Measurements from ENCODE around the gene MTUS2. TPM values are rescaled to one million over a fixed set of nuclear protein-coding genes. Genes with fewer than 3 reads are reported as not detected.
A peak's percentile ranks its signal among the peaks of the same experiment; 100 is the strongest.

The MTUS2 gene
- total RNA-seq, 1 donor from 2014 or later = 8.9 TPM

GRCh38 chr13:29487466-29488454 lies 667.6 kb downstream of the MTUS2 start:
- peak in 1 of 2 donors; percentile 44 for DNase-seq (ENCODE audit: low spot score in 2 of 2)
- intact Hi-C loops (cut with DNase I) = no loop called here
- H3K9me3 ChIP-seq = no peaks in the 10 kb centered on the region
- H3K4me3 ChIP-seq = no peak overlapping the region
- H3K27me3 ChIP-seq = no peaks in the 10 kb centered on the region
- no peaks in the 10 kb centered on the region for H3K4me1 ChIP-seq
- TF ChIP-seq CTCF (IDR thresholded peaks at IDR 0.05) = no peak
- no peak overlapping the region for H3K27ac ChIP-seq
- peaks cover 5 to 12% of the 10 kb centered on the region in 2 donors for H3K36me3 ChIP-seq

- Histone ChIP-seq H3K27me3 (no peaks in the 10 kb centered on the region), H3K4me1 (no peaks in the 10 kb centered on the region), H3K9me3 (no peaks in the 10 kb centered on the region), H3K27ac (no peak overlapping the region), H3K4me3 (no peak overlapping the region), H3K36me3 (peaks cover 7 to 18% of the 10 kb centered on the region in 2 donors)
- TF ChIP-seq CTCF (IDR thresholded peaks at IDR 0.05) = no peak
- DNase-seq (ENCODE audit: low spot score in 2 of 2) = no peak
- intact Hi-C loops (cut with DNase I) = no loop called here
These were observed 669.8 kb downstream of the MTUS2 start for GRCh38 chr13:29489650-29490560.

GRCh38 chr13:29490561-29490885 lies 670.4 kb downstream of the MTUS2 start:
- Histone ChIP-seq H3K27ac (no peak overlapping the region), H3K4me3 (no peak overlapping the region), H3K36me3 (peaks cover 7 to 18% of the 10 kb centered on the region in 2 donors), H3K9me3 (no peaks in the 10 kb centered on the region), H3K27me3 (no peaks in the 10 kb centered on the region), H3K4me1 (no peaks in the 10 kb centered on the region)
- intact Hi-C loops (cut with DNase I) = no loop called here
- DNase-seq (ENCODE audit: low spot score in 2 of 2) = peak in 1 of 2 donors; percentile 11
- TF ChIP-seq CTCF (IDR thresholded peaks at IDR 0.05) = no peak

- Histone ChIP-seq H3K4me1 (peaks cover 3 to 5% of the 10 kb centered on the region in 2 donors), H3K27me3 (no peaks in the 10 kb centered on the region), H3K27ac (no peak overlapping the region), H3K4me3 (no peak overlapping the region), H3K36me3 (peaks cover 7 to 18% of the 10 kb centered on the region in 2 donors), H3K9me3 (no peaks in the 10 kb centered on the region)
- DNase-seq (ENCODE audit: low spot score in 2 of 2) = peak in 1 of 2 donors; percentile 33
- intact Hi-C loops (cut with DNase I) = no loop called here
- no peak for TF ChIP-seq CTCF (IDR thresholded peaks at IDR 0.05)
These were observed 671.1 kb downstream of the MTUS2 start for GRCh38 chr13:29491248-29491647.

GRCh38 chr13:29493796-29494195 lies 673.7 kb downstream of the MTUS2 start:
- intact Hi-C loops (cut with DNase I) = no loop called here
- no peak for DNase-seq (ENCODE audit: low spot score in 2 of 2)
- H3K9me3 ChIP-seq = no peaks in the 10 kb centered on the region
- no peak for TF ChIP-seq CTCF (IDR thresholded peaks at IDR 0.05)
- peaks cover 15 to 25% of the 10 kb centered on the region in 2 donors for H3K36me3 ChIP-seq
- H3K4me1 ChIP-seq = peaks cover 11 to 16% of the 10 kb centered on the region in 2 donors
- H3K4me3 ChIP-seq = no peak overlapping the region
- no peak overlapping the region for H3K27ac ChIP-seq
- H3K27me3 ChIP-seq = no peaks in the 10 kb centered on the region

All from ascending aorta (tissue), 2 donors.